ENCODE results near the gene CRACR2B.

GRCh38 chr11:848380-848931 is 20.7 kb downstream of the CRACR2B start:
- TF ChIP-seq CTCF (IDR thresholded peaks at IDR 0.05; ENCODE audit: low read depth, low read length, poor library complexity, severe bottlenecking) (peak; percentile 91), EZH2phosphoT487 (IDR thresholded peaks at IDR 0.05; ENCODE audit: borderline replicate concordance, low read length) (no peak)

All from DOHH2 (cell line).